Measurements from ENCODE around the gene SLC25A13.

Gene SLC25A13

DNA sequence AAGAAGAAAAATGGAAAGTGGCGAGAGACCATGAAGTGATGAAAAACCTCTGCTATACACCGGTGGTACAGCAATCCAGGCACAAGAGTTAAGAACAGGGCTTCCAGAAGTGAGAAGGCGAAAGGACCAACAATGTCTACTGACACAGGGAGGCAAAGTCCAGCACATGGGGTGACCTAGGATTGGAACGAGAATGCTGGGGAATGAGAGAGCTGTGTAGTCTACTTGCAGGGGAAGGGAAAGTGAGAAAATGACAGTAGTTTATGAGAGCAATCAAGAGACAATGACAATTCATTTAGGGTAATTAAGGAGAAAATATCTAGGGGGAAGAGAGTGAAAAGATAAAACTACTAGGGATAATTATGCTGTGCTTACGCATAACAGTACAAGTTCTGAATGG, 169.2 kb downstream of the SLC25A13 start:
- DNase-seq (ENCODE audit: low spot score): no peak

DNA sequence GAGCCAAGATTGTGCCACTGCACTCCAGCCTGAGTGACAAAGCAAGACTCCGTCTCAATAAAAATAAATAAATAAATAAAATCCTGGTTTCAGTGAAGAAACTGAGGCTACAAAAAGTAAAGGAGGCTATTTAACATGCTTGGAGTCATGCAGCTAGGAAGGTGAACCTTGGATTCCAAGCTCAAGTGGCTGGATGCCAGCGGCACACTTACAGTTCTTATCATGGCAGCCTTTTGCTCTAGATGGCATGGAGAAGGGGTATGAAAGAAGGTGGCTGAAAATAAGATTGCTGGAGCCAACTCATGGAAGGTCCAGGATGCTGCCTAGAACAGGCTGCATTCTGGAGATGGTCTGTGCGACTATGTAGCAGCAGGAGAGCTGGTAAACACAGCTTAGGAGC, 170.0 kb downstream of the SLC25A13 start:
- DNase-seq (ENCODE audit: low spot score): no peak

DNA sequence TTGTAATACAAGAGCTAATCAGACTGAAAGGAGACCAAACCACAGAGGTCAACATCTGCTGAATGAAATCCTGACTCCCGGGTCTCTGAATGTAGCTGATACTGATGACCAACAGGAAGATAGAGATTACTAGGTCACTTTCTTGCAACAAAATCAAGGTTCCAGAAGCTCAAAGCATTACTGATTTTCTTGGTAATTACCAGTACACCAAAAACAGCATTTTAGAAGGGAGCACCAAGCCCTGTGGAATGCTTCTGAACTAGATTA, 177.7 kb downstream of the SLC25A13 start:
- no peak for DNase-seq (ENCODE audit: low spot score)

DNA sequence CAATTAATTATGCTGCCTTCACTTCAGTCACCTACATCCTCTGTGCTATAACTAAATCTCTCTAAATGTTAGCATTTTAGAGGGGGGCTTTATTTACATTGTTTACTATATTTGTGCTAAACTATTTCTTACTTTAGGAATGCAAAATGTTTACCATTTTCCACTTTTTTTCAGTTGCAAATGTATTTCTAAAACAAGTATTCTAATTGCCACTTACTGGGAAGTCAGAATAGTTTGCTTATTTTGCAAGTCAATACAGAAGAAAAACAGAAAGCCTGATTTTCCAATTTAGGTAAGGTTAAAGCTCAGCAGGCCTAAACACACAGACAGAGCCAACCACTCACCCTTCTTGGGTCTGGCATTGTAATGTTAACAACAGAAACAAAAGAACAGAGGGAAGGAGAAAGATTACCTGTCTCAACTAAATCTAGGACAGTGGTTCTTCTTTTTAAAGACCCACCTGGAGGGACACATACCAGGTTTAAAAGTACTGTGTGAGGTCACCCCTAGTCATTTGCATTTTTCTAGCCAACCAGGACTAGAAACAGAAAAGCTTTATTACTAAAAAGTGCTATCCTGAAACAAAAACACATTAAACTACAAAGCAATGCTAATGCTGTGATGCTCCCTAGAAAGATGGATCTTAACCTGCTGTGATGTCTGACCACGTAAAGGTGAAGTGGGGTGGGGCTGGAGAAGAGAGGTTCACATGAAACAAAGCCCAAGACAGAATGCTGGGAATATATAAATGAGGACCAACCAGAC, 178.2 kb downstream of the SLC25A13 start:
- no peak for DNase-seq (ENCODE audit: low spot score)

DNA sequence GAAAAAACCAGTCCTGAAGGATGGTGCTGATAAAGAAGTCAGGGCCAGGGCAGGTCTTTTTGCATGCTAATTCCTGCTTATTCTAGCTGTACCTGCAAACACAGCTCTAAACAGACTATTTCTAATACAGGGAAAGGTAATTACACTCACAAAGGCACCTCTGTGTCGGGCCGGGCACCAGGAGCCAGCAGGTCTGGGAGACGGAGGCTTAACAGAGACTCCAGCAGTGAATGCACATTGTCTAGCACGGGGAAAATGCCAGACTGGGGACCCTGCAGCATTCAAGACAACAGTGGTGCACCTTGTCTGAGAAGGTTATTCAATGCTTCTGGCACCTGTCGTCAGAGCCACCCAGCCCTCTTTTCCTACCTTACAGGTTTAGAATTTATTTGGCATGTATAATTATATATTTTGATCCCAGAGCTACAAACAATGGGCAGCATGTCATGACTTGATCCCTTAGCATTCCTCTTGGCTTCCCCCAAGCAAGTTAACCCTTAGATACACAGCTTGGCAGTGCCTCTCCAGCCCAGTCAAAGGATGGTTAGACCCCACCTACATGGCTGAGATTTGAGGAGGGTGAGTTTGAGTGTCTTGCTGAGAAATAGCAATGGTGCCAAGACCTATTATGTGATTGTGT, 185.2 kb downstream of the SLC25A13 start:
- DNase-seq (ENCODE audit: low spot score): no peak

DNA sequence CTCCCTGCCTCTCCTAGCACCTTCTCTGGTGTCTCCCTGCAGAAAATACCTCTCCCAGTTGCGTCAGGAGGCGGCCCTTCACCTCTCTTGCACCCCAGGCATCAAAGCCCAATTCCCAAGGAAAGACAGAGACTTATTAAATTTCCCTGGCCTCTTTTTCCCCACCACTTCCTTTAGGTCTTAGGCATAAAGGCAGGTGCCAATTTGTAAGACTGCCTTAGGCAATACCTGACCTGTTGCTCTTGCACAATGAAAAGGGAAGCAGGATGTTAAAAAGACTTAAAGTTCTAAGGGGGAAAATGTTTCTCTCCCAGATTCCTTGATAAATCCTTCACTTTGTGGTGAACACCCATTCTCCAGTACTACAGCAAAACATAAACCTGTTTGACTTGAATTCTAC, 186.7 kb downstream of the SLC25A13 start:
- DNase-seq (ENCODE audit: low spot score): no peak

DNA sequence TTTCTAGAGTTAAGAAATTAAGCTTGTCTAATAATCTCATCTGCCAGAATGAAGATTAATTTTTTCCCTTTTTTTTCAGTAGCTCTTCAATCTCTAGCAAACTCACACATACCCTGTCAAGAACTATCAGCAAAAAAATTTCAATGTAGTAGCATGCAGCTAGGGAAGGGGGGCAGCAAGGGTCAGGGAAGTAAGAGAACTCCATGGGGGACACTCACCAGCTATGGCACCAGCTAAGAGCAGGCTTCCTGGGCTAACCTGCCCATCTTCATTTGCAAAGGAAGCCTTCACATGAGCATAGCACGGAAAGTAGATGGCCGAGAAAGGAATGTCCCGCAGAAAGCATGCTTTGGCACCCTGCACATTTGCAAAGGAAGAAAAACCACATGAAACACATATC, 190.4 kb downstream of the SLC25A13 start:
- DNase-seq (ENCODE audit: low spot score): no peak

DNA sequence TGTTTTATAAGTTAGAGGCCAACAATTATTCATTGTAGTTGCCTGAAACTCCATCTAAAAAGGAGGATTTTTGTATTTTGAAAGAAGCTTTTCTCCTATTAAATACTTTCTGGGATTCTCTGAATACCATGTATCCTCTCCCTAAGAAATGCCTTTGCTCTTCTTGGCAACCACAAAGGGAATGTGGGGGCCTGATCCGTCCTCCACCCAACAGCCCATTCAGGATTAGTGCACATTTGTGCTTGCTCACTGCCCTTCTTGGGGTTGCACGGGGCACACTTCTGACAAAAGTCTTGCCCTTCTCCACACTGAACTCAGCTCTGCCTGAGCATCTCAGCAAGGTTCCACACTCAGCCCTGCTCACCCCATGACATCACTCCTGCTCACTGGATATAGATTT, 194.2 kb downstream of the SLC25A13 start:
- no peak for DNase-seq (ENCODE audit: low spot score)

DNA sequence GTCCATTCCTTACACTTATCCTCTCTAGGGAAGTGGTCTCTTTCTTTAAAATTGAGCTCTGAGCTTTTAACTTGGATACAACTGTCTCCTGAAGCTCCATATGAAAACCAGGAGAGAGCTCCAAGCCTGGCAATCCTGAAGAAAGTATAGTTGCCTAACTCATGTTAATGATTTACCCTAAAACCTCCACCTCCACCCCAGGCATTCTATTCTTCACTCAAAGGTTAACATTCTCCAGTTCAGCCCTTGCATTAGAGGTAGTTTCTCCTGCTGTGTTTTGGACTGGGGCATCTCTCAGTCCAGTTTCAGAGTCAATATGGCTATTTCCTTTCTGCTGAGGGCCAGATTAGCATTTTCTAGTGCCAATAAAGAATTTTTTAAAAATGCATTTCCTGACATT, 195.5 kb downstream of the SLC25A13 start:
- no peak for DNase-seq (ENCODE audit: low spot score)

DNA sequence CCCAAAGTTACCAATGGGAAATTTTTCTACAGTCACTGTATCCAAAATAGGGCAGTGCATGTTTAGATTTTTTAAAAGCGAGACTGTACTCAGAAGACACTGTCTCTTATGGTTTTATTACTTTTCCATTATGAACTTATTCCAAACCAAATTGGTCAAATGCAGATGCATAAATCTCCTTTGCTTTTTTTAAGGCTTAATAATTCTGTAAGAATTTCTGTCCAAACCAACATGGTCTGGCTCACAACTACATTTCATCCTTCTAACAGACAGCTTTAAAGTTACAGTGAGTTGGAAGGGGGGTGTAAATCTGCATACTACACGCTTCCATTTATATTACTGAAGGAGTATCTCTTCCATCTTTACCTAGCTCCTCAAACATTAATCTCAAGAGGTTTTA, 199.2 kb downstream of the SLC25A13 start:
- no peak for DNase-seq (ENCODE audit: low spot score)

DNA sequence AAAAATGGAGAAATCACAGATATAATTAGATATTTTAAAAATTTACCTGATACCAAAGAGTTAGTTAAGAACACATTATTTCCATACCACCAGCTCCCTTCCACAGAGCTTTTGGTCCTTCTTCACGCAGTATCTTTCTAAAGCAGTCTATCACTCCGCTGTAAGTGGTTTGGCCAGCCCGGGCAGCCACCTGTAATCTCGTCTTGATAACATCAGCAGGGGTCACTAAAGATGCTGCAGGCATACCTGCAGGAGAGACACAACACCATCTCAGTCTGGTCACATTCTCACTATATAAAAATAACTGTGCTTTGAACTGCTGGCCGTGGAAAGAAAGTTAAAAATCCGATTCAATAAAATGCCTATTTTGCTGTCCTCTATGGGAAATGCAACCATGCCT, 200.1 kb downstream of the SLC25A13 start:
- DNase-seq (ENCODE audit: low spot score): no peak

DNA sequence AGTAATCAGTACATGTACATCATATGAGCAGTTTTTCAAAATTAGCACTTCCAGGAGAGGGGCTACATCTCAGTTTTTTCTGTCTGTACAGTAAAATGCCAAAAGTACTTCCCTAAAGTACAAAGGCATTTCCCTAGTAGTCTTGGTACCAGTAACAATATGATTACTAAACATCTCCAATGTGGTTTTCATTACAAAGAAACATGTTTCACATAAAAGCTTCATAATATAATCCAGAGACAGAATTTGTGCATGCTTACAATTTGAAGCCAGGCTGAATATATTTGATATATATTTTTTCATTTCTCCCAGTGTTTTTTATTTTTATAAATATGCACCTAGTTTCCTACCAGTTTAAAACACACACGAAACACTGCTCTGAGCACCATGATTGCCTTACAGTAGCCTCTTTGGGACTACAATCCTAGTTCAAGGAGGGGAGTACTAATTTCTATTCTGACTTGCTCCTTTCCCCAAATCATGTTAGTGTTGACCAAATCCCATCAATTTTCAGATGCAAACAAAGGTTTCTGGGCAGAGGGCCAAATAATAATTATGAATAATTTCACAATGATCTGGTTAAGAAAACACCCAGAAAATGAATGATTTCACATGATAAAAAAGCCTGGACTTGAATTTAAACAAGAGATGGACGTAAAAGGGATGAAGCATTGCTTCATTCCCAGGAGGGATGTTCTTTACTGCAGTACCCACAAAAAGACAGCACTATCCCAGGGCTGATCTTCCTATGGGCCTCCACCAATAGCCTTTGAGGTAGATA, 201.3 kb downstream of the SLC25A13 start:
- no peak for DNase-seq (ENCODE audit: low spot score)

DNA sequence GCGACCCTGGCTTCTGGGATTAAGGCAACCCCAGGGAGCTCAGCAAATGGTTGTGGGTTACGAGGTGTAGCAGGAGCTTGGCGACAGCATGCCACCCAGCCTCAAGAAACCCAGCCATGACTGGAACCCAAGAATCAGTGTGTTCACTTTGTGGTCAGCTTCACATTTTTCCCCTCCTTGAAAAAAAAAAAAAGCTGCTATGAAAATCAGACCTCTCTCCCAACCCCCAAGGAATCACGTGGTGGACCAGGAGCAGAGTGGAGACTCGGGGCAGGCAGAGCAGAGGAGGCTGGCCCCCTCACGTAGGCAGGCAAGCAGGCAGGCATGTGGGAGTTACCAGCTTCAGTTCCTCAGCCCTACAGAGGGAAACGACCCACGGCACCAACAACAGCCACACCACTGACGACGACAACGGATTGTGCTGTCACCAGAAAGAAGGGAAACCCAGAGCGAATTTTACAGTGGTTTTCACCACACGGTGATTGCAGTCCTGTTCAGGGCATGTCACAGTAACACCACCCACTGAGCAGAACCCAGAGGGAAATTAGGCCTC, 203.4 kb downstream of the SLC25A13 start:
- DNase-seq (ENCODE audit: low spot score): no peak

DNA sequence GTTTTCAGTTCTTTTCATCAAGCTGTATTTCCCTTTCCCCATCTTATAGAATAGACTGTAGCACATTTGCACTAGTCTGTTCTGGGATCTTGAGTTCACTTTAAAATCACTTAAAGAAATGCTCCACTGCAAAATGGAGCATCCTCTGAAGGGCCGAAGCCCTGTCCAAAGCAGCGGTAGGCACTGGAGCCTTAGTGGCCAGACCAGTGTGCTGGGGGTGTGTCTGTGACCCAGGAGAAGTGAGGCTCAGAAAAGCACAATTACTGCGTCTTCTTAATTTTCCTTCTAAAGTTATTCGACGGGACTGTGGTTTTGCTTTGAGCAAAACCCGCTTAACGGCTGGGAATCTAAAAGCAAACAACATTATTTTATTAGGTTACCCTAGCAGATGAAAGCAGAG, 205.7 kb downstream of the SLC25A13 start:
- DNase-seq (ENCODE audit: low spot score): no peak

DNA sequence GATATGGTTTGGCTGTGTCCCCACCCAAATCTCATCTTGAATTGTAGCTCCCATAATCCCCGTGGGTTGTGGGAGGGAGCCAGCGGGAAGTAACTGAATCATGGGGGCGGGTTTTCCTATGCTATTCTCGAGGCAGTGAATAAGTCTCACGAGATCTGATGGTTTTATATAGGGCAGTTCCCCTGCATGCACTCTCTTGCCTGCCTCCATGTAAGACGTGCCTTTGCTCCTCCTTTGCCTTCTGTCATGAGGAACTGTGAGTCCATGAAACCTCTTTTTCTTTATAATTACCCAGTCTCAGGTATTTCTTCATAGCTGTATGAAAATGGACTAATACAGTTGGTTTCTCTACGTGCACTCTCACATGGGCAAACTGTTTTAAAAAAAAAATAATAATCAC, 207.7 kb downstream of the SLC25A13 start:
- no peak for DNase-seq (ENCODE audit: low spot score)

DNA sequence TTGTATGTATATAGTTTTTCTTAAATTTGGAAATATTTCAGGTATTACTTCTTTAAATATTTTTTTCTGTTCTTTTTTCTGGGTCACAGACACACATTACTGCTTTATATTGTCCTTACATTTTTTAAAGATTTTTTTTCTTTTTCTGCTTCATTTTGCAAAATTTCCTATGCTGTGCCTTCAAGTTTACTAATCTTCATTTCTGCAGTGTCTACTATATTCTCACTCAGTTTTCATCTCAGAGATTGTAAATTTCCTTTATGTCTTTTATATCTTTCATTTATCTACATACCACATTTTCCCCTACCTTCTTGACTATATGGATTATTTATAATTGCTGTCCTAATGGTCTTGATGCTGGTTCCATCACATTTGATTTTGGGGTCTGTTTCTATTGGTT, 210.5 kb downstream of the SLC25A13 start:
- no peak for DNase-seq (ENCODE audit: low spot score)

DNA sequence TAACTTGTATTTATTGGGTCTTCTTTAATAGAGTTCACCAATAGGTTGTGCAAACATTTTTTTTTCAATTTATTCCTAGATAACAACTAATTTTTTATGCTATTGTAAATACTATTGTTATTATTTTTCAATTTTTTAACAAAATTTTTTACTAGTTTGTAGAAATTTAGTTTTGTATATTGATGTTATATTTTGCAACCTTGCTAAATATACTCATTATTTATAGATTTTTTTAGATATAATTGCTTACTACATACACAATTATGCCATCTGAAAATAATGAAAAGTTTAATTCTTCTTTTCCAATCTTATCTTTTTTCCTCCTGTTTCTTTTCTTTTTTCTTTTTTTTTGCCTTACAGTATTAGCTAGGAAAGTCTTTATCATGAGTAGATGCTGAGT, 216.9 kb downstream of the SLC25A13 start:
- DNase-seq (ENCODE audit: low spot score): no peak

DNA sequence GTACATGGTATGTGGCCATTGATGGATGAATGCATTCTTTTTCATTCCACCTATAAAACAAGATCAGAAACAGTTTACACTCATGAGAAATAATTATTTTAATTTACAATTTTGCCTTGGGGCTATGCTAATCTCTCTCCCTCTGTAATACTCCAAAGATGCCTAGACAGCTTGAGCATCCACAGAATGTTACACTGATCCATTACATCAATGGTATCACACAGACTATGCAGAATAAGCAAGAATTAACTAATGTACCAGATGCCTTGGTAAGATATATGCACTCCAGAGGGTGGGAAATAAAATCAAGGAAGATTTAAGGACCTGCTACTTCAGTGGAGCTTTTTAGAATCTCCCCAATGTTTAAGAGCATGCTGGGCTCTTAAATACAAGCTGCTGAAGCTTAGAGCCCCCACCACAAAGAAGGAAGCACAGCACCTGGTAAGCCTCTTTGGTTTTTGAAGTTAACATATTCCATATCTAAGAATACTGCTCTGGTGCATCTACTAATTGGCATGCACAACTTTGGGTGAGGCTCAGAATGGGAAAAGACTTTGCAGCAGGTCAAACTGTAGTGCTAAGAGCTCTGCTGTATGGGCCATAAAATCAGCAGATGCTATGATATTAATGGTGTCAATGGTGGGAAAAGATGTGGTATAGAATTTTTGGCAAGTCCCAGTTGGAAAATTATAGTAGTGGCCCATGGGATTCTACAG, 219.6 kb downstream of the SLC25A13 start:
- no peak for DNase-seq (ENCODE audit: low spot score)

DNA sequence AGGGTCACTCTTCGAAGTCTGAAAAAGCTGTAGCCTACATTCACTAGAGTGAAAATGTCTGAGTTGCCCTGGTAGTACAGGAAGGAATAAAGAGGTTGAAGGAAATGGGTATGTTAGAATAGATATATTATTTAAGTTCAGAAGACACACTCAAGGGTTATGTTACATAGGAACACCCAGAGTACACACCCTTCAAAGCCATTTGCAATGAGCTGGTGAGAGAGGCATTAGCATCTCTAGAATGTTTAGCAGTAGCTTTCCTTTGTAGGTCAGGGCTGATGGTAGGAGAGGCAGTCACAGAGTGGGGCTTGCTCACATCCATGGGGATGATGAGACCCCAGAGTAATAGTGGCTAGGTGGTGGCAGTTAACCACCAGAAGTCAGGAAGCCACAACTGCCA, 221.2 kb downstream of the SLC25A13 start:
- no peak for DNase-seq (ENCODE audit: low spot score)

DNA sequence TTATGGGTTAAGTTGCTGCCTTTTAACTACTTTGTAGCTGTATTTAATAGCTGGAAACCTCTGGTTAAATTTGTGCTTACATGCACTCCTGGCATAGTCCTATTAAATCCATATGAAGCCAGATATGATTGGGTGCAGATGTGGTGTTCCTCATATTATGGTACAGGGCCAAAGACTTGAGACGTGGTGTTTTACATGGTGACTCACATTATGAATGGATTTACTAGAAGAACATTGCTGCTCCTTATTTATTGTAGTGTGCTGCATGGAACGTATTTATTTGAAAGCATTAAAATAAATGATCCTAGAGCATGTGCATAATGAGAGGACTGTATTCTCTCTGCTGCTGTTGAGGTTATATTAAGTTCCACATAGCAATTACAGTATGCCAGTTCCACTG, 224.1 kb downstream of the SLC25A13 start:
- no peak for DNase-seq (ENCODE audit: low spot score)

DNA sequence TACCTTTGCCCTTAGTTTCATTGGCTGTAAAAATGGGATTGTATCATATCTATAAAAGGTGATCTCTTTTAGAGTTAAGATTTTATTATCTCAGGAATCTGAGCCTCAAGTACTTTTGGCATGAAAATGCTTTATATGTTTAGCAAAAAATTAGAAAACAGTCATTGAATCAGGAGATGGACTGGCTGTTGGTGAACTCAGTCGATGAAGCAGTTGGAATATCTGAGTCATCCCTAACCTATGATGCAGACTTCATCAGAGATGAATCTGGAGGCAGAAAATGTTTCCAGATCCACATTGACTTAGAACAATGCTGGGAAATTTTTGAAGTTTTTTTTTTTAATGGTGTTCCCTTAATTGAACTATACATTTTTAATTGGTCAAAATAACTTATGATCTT, 228.5 kb downstream of the SLC25A13 start:
- DNase-seq (ENCODE audit: low spot score): no peak

DNA sequence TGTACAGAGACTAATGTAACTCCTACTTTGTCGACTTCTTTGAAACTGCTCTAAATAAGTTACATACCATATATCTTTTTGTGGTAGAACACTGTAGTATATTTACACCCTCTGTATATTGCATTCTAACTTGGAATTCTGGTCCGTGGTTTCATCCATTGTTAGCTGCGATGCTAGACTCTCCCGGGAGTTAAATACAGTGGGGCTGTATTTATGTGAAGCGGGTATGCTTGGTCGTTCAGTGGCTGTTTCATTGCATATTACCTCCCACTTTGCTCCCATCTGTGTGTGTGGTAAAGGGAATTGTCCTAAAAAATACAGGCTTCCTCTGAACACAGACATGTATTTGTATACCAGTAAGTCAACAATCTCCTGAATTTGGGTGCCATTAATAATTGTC, 231.1 kb downstream of the SLC25A13 start:
- no peak for DNase-seq (ENCODE audit: low spot score)

DNA sequence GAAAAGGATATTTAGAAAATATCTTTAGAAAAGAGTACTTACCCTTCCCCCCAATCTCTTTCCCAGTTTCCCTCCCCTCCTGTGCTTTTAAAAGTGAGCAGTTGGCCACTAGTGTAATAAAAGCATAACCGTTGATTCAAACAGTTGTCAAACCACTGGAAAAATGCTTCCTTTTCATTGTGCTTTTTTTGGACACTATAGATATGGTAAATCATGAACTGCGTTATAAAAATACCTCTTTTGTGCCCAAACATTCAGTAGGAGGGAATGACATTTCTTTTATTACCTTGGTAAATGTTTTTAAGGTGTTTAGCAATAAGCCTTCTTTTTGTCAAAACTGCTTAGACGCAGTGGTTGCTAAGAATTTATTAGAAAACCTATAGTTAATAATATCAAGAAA, 232.4 kb downstream of the SLC25A13 start:
- DNase-seq (ENCODE audit: low spot score): no peak
